GM19395 (cell line): ENCODE measurements around the gene GCC2.
A peak's percentile ranks its signal among the peaks of the same experiment; 100 is the strongest.
"Not testable (repeated sequence)": the region's sequence is repeated elsewhere in the genome, so short reads cannot be mapped to it uniquely, and the experiment has no call there.

Experiments used
- ATAC-seq: cut with Tn5 transposase; IDR thresholded peaks from one replicate; pipeline ENCODE4 v1.9.1; 2021; ENCODE audit warnings: mild to moderate bottlenecking, moderate library complexity; ENCODE audit not compliant: unreplicated experiment

GCC2 gene

GRCh38 chr2:108436976-108437375 is 12.0 kb upstream of the GCC2 start:
- ATAC-seq, result no peak

- ATAC-seq, result no peak
Observed at GRCh38 chr2:108441712-108442111, 7.3 kb upstream of the GCC2 start.

GRCh38 chr2:108444941-108445840 is 3.8 kb upstream of the GCC2 start:
- no peak for ATAC-seq

- ATAC-seq, result no peak
Observed at GRCh38 chr2:108446703-108447102, 2.3 kb upstream of the GCC2 start.

DNA sequence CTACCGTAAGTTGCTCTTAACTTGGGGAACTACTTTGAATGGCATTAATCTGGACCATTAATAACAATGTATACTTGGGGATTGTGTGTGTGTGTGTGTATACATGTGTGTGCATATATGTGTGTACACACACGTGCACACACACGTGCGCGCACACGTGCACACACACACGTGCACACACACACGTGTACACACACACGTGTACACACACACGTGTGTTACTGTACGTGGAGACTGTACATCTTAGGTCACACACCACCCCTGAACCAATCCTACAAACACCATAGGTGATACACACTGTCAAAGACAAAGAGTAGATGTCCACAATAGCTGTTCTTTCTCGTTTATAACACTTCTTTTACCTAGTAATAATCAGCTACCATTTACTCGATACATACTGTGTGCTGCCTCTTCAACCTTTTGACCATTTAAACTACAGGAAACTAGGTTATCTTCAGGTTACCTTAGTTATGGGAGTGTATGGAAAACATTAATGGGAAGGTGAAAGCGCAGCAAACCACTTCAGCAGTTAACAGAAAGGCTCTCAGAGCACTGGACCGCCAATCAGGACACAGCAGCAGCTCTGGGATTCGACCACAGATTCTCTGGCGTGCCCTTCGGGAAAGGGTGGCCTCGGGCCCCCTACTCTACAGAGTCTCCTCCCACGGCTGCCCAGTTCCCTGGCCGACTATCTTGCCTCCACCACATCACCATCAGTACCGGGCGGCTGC is 894 bp upstream of the GCC2 start:
- no peak for ATAC-seq

DNA sequence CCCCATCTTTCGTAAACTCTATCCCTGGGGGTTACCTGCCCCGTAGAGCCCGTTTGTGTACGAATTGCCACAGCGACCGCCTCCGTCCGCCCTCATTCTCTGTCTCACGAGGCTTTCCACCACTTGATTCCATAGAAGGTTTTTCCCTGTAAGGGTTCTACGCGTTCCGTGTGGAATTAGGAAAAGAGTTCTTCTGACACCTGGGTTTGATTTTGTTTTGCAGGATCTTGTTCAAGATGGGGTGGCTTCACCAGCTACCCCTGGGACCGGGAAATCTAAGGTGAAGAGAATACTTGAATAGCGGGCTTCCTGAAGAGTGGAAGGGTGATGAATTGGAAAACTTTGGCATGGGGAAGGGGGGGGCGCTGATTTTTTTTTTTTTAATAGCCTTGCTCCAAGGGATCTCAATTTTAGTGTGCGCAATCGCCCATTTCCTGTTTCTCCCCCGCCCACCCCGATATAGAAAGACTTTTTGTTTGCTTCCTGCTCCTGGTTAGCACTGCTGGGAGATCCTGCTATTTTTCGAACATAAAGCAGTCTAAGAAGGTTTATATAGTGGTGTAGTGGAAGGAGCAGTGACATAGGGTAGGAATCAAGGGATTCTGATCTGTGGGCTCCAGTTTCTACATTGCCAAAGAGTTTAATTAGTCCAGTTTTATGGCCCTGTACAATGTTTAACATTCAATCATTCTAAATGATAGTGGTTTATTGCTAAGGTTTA is 564 bp downstream of the GCC2 start:
- ATAC-seq, result peak; percentile 45

GRCh38 chr2:108450863-108451262 is 1.9 kb downstream of the GCC2 start:
- no peak for ATAC-seq

DNA sequence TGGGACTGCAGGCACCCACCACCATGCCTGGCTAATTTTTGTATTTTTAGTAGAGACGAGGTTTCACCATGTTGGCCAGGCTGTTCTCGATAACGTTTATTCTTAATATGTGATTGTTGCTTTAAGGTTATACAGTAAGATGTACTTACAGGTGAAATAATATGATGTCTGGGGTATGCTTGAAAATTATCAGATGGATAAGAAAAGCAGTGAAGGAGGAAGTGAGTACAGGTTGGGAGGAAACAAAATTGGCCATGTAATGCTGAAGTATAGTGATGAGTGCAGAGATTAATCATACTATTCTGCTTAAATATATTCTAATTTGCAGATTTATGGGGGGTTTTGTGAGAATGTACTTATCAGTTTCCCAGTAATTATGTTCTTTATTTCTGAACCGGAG is 3.0 kb downstream of the GCC2 start:
- no peak for ATAC-seq

DNA sequence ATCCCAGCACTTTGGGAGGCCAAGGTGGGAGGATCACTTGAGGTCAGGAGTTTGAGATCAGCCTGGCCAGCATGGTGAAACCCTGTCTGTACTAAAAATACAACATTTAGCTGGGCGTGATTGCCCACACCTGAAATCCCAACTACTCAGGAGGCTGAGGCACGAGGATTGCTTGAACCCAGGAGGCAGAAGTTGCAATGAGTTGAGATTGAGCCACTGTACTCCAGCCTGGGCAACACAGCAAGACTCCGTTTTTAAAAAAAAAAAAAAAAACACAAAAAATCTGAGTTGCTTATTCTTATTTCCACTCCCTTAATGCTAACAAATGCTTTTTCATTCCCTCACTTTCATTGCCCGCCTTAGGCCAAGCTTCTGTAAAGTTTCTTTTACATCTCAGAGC is 4.5 kb downstream of the GCC2 start:
- ATAC-seq, result not testable (repeated sequence)

DNA sequence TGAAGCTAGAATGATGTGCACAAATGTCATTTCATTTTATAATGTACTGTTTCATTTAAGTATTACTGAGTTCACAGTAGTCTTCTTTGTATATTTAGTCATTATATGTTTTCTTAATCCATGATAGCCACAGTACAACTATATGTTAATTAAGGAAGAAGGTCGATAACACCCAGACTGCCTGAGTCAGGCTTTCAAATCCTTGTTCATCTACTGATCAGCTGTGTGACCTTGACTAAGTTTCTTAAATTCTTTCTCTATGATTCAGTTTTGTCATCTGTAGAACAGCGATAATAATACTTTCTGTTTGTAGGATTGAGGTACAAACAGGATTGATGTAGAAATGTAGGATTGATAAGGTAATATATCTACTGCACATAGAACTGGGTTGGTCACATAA is 5.4 kb downstream of the GCC2 start:
- ATAC-seq, result no peak

DNA sequence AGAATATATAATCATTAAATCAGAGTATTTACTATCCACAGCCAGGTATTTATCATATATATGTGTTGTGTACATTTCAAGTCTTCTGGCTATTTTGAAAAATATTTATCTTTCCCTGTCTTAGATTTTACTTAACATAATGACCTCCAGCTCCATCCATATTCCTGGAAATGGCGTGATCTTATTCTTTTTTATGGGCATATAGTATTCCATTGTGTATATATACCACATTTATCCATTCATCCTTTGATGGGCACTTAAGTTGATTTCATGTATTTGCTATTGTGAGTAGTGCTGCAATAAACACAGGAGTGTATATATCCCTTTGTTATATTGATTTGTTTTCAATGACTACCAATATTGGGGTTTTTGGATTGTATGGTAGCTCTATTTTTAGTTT is 6.6 kb downstream of the GCC2 start:
- no peak for ATAC-seq

GRCh38 chr2:108458082-108458481 is 9.1 kb downstream of the GCC2 start:
- ATAC-seq, result no peak

GRCh38 chr2:108459441-108459840 is 10.4 kb downstream of the GCC2 start:
- ATAC-seq, result no peak

- peak; percentile 89 for ATAC-seq
Observed at GRCh38 chr2:108460345-108461037, 11.5 kb downstream of the GCC2 start.

DNA sequence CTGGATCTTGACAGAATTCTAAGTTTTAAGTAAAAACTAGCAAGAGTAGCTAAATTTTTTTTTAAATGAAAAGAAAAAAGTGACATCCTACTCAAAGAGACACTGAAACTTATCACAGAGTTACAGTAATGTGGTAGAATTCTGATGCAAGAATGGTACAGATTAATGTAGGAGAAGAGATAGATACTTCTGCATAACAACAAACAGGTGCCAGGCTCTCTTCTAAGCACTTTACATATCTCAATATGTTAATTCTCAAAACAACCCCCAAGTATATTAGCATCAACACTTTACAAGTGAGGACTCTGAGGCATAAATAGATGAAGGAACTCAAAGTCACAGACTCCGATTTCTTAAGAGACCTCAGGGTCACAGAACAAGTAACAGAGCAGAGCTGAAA is 28.1 kb downstream of the GCC2 start:
- no peak for ATAC-seq

DNA sequence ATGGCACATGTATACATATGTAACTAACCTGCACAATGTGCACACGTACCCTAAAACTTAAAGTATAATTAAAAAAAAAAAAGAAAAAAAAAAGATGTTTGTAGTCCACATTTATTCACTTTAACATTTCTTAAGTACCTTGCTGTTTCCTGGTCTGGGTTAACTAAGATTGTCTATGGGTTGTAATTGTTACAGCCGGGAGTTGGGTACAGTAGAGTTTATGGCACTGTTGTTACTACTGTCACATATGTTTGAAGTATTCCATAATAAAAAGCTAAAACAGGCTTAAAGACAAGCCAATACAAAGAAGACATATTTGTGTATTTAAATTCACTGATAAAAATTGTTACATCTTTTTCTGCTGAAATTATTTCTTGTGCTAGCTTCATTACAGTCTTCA is 36.2 kb downstream of the GCC2 start:
- no peak for ATAC-seq

DNA sequence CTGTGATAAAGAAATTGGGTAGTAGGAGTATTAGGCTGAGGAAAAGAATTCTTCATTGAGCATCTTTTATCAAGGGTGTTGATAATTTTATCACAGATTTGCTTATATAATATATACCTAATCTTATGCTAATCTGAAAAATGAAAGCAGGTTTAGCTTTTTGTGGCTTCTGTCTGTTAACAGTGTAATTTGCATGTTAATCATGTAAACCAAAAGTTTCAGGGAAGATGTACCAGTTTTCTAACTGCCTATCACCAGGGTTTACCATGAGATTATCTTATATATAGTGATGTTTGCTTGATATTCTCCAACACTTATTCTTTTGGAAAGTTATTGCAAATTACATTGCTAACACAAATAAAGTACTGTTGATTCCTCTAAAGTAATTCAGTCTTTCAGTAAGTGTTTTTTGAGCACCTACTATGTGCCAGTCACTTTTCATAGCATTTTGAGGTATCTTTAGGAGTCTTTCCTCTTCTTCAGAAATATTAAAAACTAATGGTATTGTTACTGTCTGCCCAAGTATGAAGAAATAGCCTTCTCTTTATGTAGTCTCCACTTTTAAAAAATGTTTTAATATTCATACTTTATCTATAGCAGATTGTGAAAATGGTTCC is 41.6 kb downstream of the GCC2 start:
- no peak for ATAC-seq

- ATAC-seq, result no peak
Observed at GRCh38 chr2:108491848-108492247, 42.8 kb downstream of the GCC2 start.

- no peak for ATAC-seq
Observed at GRCh38 chr2:108492364-108492763, 43.4 kb downstream of the GCC2 start.

GRCh38 chr2:108496167-108496566 is 47.2 kb downstream of the GCC2 start:
- ATAC-seq, result not testable (repeated sequence)
